ENCODE measurements around the gene RAB24. TPM values are rescaled to one million over a fixed set of nuclear protein-coding genes. Genes with fewer than 3 reads are reported as not detected.

The RAB24 gene
- total and polyA plus RNA-seq, 2 experiments from 2014 or later, result 30.3 to 64.6 TPM

DNA sequence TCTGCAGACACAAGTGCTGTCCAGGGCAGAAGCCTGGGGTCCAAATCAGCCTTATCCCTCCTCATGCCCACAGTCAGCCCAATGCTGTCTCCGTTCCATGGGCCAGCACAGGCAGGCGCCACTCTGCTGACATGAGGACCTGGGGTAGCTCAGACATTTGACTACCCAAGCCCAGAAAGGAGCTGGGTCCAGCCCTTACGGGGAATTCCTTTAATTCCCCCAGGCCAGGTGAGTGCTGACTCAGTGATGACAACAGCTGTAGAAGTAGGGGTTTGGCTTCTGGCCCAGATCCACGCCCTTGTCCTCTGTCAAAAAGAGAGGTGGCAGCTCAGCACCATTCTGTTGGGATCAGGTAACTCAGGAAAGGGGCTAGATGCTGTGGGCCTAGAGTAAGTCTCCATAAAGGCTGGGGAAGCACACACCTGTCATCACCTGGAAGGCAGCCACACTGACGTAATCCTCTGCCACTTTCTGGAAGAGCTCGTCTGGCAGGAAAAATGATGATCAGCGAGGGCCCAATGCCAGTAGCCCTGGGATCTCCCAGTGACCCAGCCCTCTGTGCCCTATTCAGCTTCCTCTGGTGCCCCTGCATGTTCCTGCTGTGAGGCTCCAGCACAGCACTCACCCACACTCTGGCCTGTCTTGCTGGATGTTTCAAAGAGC, 1.9 kb downstream of the RAB24 start:
- Histone ChIP-seq H3K9me3 (ENCODE audit: low read depth) (no peaks in the 10 kb centered on the region), H4K20me1 (ENCODE audit: insufficient read depth, poor library complexity, severe bottlenecking) (peaks cover 17% of the 10 kb centered on the region), H3K36me3 (replicated peaks; ENCODE audit: insufficient read depth, low read depth) (no peaks in the 10 kb centered on the region), H3K79me2 (peaks cover 47% of the 10 kb centered on the region), H3K9me2 (replicated peaks; ENCODE audit: insufficient read depth) (no peaks in the 10 kb centered on the region), H3K27me3 (no peaks in the 10 kb centered on the region), H3K4me1 (ENCODE audit: insufficient read depth) (peaks cover 37% of the 10 kb centered on the region), H2AFZ (no peak overlapping the region), H3K27ac (peak overlapping the region; percentile 91), H3K4me3 (no peak overlapping the region), H3K4me2 (peak overlapping the region; percentile 95)
- WGBS (ENCODE audit: low lambda C conversion rate, missing lambda C conversion rate), result 77% methylated on average over 7 of the region's 7 CpGs
- no peak for TF ChIP-seq EZH2phosphoT487 (IDR thresholded peaks at IDR 0.05; ENCODE audit: low read depth, severe bottlenecking, unreplicated experiment)
- TF ChIP-seq, protein P1, sequence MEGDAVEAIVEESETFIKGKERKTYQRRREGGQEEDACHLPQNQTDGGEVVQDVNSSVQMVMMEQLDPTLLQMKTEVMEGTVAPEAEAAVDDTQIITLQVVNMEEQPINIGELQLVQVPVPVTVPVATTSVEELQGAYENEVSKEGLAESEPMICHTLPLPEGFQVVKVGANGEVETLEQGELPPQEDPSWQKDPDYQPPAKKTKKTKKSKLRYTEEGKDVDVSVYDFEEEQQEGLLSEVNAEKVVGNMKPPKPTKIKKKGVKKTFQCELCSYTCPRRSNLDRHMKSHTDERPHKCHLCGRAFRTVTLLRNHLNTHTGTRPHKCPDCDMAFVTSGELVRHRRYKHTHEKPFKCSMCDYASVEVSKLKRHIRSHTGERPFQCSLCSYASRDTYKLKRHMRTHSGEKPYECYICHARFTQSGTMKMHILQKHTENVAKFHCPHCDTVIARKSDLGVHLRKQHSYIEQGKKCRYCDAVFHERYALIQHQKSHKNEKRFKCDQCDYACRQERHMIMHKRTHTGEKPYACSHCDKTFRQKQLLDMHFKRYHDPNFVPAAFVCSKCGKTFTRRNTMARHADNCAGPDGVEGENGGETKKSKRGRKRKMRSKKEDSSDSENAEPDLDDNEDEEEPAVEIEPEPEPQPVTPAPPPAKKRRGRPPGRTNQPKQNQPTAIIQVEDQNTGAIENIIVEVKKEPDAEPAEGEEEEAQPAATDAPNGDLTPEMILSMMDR (IDR thresholded peaks at IDR 0.05; ENCODE audit: poor library complexity), result no peak
- TF ChIP-seq EZH2 (IDR thresholded peaks at IDR 0.05; ENCODE audit: borderline replicate concordance), result no peak
- DNase-seq (ENCODE audit: low spot score), result no peak

DNA sequence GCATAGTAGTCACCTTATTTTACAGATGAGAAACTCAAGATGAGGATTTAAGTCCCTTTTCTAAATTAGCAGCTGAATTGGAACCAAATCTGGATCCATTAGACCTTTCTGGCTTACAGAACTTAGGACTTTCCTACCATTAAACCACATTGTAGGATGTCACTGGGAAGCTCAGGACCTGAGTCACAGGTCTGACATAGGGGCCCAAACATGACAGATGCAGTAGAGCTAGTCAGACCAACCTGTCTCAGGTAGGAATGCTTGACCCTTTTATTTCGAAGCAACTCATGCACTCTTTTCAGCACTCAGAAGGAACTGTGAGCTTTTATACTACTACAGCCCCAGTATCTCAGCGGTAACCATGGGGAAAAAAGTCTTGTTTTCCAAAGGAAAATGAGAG, 2.6 kb downstream of the RAB24 start:
- Histone ChIP-seq H3K4me3 (no peak overlapping the region), H3K9me3 (ENCODE audit: low read depth) (no peaks in the 10 kb centered on the region), H4K20me1 (ENCODE audit: insufficient read depth, poor library complexity, severe bottlenecking) (peaks cover 17% of the 10 kb centered on the region), H3K4me1 (ENCODE audit: insufficient read depth) (peaks cover 37% of the 10 kb centered on the region), H3K79me2 (peaks cover 45% of the 10 kb centered on the region), H3K9me2 (replicated peaks; ENCODE audit: insufficient read depth) (no peaks in the 10 kb centered on the region), H3K27ac (peak overlapping the region; percentile 91), H3K4me2 (peak overlapping the region; percentile 95), H3K27me3 (no peaks in the 10 kb centered on the region), H2AFZ (no peak overlapping the region), H3K36me3 (replicated peaks; ENCODE audit: insufficient read depth, low read depth) (no peaks in the 10 kb centered on the region)
- WGBS (ENCODE audit: low lambda C conversion rate, missing lambda C conversion rate), result 90% methylated on average over 2 of the region's 2 CpGs
- DNase-seq (ENCODE audit: low spot score), result no peak
- TF ChIP-seq EZH2phosphoT487 (IDR thresholded peaks at IDR 0.05; ENCODE audit: low read depth, severe bottlenecking, unreplicated experiment) (no peak), EZH2 (IDR thresholded peaks at IDR 0.05; ENCODE audit: borderline replicate concordance) (no peak)
- TF ChIP-seq, protein P1 (IDR thresholded peaks at IDR 0.05; ENCODE audit: poor library complexity), result no peak

DNA sequence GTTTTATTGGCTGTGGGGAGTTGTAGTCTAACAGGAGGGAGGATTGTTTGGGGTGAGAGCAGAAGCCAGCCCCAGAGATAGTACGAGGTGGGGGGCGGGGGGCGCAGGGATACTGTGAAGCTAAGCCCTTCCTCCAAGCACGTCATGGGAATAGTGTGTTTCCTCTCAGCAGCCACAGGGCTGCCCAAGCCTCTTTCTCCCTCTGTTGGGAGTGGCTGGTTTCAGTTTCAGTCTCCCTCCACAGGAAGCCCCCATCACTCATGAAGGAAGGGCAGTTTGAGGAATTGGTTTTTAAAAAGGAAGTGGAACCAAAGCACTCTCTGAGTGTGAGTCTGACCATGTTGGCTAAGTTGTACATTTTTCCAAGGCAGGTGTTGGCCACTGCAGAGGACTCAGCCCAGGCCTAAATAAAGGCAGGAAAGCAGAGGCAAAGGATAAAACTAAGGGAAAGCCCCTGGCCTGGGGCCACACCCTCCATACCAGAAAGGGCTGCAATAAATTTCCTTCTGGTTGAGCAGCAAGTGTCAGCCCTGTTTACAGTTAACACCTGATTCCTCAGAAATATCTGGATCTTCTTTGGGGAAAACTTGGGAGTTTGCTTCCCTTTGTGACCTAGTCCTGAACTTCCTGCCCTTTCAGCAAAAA, 3.2 kb downstream of the RAB24 start:
- Histone ChIP-seq H2AFZ (no peak overlapping the region), H3K4me1 (ENCODE audit: insufficient read depth) (peaks cover 32% of the 10 kb centered on the region), H3K4me3 (no peak overlapping the region), H3K9me2 (replicated peaks; ENCODE audit: insufficient read depth) (no peaks in the 10 kb centered on the region), H3K27ac (peak overlapping the region; percentile 91), H4K20me1 (ENCODE audit: insufficient read depth, poor library complexity, severe bottlenecking) (peaks cover 13% of the 10 kb centered on the region), H3K79me2 (peaks cover 39% of the 10 kb centered on the region), H3K4me2 (peak overlapping the region; percentile 95), H3K27me3 (no peaks in the 10 kb centered on the region), H3K36me3 (replicated peaks; ENCODE audit: insufficient read depth, low read depth) (no peaks in the 10 kb centered on the region), H3K9me3 (ENCODE audit: low read depth) (no peaks in the 10 kb centered on the region)
- DNase-seq (ENCODE audit: low spot score), result peak; percentile 77
- TF ChIP-seq, protein P1 (IDR thresholded peaks at IDR 0.05; ENCODE audit: poor library complexity), result peak; percentile 10
- TF ChIP-seq EZH2phosphoT487 (IDR thresholded peaks at IDR 0.05; ENCODE audit: low read depth, severe bottlenecking, unreplicated experiment), result no peak
- no peak for TF ChIP-seq EZH2 (IDR thresholded peaks at IDR 0.05; ENCODE audit: borderline replicate concordance)
- 65% methylated on average over 4 of the region's 4 CpGs for WGBS (ENCODE audit: low lambda C conversion rate, missing lambda C conversion rate)
